GM18511 (cell line): ENCODE measurements around the gene PSMB4.
A peak's percentile ranks its signal among the peaks of the same experiment; 100 is the strongest.
"Not testable (repeated sequence)": the region's sequence is repeated elsewhere in the genome, so short reads cannot be mapped to it uniquely, and the experiment has no call there.

ENCODE experiments used
- ATAC-seq: cut with Tn5 transposase; IDR thresholded peaks from one replicate; pipeline ENCODE4 v1.9.1; 2021; ENCODE audit warnings: mild to moderate bottlenecking, moderate library complexity; ENCODE audit not compliant: unreplicated experiment

Gene PSMB4

DNA sequence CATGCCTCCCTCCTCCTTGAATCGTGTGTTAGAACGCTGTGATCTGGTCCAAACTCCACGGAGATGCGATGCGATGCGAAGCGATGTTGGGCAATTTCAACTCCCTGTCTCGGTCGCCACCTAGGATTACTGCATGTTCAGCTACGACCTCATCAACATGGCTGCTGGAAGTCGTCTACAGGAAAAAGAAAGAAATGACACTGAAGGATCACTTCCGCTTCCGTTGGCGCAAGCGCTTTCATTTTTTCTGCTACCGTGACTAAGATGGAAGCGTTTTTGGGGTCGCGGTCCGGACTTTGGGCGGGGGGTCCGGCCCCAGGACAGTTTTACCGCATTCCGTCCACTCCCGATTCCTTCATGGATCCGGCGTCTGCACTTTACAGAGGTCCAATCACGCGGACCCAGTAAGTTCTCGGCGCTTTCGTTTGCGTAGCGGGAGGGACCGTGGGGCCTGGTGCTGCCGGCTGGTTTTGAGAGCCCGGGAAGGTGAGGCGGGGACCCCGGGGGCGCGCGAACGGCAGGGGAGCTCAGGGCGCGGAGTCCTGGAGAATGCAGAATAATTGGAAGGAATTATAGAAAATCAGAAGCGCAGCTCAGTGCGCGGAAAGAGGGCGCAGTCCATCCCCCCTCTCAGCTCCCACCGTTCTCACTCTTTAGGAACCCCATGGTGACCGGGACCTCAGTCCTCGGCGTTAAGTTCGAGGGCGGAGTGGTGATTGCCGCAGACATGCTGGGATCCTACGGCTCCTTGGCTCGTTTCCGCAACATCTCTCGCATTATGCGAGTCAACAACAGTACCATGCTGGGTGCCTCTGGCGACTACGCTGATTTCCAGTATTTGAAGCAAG lies at the start of gene PSMB4:
Gene PSMB4, plus strand, starts transcription at position 250 of the 848 bp plus-strand sequence. Its CDS starts 15 bp downstream, at position 265.
- ATAC-seq, result peak; percentile 91

DNA sequence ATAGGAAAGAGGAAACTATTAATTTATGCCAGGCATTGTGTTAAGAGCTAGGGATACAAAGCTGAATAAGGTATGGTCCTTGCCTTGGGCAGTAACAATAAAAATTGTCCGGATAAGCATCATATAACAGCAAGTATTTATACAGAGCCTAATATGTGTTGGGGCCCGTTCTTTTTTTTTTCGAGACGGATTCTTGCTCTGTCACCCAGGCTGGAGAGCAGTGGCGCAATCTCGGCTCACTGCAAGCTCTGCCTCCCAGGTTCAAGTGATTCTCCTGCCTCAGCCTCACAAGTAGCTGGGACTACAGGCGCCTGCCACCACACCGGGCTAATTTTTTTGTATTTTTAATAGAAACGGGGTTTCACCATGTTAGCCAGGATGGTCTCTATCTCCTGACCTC lies 49.0 kb upstream of the PSMB4 start:
- not testable (repeated sequence) for ATAC-seq

DNA sequence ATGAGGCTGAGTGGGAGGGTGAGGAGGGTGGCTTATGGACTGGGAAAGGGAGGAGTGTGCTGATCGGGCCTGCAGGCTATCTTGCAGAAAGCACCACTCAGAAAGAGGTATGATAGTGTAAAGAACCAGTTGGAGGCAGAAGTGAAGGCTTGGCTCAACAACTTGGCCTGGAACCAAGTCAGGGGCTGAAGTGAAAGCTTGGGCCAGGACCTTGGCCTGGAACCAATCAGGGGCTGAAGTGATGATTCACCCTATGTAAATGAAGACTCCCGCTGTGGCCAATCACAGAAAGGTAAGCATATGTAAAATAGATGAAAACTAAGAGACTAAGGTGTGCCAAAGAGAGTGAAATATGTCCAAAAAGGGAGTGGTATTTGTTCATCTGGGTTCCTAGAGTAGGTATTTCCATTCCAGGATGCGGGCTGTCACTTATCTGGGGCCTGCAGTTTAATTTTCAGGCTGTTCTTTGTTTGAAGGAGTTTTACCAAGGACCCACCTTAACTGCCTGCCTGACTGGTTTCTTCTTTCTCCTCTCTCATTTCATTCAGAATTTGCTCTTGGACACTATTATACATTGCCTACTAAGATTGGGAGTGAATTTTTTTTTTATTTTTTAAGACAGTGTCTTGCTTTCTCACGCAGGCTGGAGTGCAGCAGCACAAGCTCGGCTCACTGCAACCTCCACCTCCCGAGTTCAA lies 47.2 kb upstream of the PSMB4 start:
- no peak for ATAC-seq

GRCh38 chr1:151356696-151357095 lies 42.7 kb upstream of the PSMB4 start:
- no peak for ATAC-seq

DNA sequence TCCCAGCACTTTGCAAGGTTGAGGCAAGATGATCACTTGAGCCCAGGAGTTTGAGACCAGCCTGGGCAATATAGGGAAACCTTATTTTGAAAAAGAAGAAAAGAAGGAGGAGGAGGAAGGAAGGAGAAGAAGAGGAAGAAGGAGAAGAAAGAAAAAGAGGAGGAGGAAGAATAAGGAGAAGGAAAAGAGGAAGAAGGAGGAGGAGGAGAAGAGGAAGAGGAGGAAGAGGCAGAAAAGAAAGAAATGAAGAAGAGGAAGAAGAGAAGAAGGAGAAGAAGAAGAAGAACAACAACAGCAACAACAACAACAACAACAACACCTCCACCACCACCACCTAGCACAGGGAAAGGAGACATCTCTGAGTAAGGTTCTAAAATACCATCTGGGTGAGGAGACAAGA lies 37.5 kb upstream of the PSMB4 start:
- no peak for ATAC-seq

DNA sequence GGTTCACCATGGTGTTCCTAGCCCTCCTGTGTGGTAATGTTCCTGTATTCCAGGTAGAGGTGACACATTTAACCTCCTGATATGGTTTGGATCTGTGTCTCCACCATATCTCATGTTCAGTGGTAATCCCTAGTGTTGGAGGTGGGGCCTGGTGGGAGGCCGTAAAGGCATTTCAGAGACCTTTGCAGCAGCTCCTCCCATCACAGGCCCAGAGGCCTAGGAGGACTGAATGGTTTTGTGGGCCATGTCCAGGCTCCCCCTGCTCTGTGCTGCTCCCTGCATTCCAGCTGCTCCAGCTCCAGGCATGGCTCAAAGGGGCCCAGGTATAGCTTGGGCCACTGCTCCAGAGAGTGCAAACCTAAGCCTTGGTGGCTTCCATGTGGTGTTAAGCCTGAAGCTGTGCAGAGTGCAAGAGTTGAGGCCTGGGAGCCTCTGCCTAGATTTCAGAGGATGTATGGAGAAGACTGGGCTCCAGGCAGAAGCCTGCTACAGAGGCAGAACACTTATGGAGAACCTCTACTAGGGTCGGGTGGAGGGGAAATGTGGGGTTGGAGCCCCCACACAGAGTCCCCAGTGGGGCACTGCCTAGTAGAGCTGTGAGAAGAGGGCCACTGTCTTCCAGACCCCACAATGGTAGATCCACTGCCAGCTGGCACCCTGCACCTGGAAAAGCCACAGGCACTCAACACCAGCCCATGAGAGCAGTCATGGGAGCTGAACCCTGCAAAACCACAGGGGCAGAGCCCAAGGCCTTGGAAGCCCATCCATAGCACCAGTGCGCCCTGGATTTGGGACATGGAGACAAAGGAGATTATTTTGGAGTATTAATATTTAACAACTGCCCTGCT lies 36.8 kb upstream of the PSMB4 start:
- ATAC-seq, result no peak

GRCh38 chr1:151364996-151365395 lies 34.4 kb upstream of the PSMB4 start:
- ATAC-seq, result no peak

- ATAC-seq, result no peak
Observed at GRCh38 chr1:151367658-151368392, 31.5 kb upstream of the PSMB4 start.

GRCh38 chr1:151368393-151369301 lies 30.7 kb upstream of the PSMB4 start:
- ATAC-seq, result no peak

DNA sequence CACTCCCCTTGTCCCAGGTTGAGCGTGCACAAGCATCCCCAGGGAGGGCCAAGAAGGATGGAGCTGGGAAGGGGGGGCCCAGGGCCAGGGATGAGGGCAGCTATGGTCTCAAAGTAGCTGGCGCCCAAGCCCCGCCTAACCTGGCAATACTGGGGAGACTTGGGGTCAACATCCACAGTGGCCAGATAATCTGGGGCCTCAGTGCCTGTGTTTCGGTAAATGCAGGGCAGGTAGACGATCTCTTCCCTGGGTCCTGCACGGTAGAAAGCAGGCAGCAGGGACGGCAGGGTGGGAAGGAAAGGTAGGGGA lies 30.1 kb upstream of the PSMB4 start:
- no peak for ATAC-seq

GRCh38 chr1:151369621-151370048 lies 29.7 kb upstream of the PSMB4 start:
- ATAC-seq, result no peak

DNA sequence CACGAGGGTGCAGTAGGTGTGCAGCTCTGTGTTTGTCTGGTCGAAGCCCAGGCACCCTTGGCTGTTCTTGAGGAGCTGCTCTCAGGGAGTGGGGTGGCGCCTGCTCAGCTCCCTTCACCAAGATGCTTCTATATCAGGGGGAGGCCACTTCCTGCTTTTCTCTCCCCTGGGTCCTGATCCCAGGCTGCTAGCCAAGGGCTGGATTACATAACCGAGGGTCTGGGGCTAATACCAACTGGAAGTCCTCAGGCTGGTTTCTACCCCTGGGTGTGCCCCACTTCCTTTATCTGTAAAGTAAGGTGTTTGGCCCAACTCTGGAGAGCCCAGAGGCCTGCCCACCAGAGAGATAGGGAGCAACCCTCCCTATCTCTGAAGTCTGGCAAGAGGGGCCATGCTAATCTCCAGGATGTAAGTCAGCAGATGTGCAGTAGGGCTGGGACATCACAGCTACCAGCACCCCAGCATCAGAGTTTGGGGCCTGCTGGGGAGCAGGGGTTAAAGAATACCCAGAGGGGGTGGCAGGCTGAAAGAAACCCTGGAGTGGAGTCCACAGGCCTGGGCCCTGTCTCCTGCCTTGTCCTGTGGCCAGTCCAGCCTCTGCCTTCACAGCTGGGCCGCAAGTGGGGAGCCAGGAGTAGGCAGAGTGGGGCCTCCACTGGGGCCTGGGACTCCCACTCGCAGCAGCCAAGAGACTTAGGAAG lies 29.0 kb upstream of the PSMB4 start:
- ATAC-seq, result no peak

DNA sequence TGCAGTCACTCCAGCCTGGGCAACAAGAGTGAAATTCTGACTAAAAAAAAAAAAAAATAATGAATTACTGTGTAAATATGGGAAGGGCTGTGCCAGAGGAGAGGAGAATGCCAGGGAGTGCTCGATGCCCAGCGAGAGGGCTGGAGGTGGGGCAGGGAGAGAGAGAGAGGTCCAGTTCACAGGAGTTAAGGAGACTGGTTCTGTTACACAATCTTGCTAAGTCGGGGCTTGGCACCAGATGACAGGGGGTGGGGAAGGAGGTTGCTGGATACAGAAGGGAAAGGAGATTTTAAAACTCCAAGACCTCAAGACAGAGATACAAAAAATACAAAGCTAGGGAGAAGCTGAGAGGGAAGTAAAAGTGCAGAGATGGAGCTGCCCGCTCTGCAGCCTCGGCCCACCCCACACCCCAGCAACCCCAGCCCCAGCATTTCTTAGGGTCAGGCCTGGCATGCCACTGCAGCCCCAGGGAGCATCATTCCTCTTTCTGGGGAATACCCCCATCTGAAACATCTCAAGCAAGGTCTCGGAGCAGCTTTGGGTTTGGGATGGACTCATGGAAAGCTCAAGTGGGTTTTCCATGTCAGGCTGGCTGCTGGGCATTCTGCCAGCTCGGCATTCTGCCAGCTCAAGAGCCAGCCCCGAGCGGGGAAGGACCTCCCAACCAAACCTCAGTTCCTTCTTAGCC lies 27.9 kb upstream of the PSMB4 start:
- no peak for ATAC-seq

DNA sequence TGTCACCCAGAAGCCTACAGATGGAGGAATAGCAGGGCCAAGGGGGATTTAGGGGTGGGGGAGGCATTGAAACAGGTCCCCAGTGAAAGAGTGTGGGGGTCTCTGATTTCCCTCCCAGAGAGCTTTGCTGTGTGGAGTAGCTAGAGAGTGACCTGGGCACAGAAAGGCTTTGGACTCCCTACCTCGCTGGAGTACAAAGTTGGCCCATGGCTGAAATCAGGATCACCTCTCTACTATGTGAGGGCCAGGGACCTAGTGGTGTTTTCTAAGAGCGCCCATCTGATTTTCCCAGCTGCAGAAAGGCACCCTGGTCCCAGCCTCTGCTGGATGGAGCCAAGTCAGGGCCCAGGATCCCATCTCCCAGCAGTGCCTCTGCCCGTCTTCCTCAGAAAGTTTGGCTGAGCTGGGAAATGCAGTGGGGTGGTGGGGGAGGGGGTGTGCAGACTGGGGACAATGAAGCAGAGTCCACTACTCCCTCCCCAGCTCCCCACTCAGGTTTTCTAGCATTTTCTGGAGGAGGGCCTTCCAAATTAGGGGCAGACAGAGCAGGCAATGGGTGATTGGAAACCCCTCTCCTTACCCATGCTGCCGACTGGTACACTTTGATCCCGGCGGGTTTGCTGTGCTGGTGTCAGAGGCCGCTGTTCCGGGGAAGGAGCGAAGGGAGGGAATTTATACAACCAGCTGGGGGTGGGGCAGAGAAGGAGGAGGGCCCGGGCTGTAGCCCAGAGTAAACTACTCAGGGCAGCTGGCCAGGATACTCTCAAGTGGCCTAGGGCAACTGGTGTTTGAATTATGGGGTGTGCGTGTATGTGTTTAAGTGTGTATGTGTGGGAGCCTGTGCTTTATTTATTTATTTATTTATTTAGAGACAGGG lies 27.1 kb upstream of the PSMB4 start, which contains the start of gene SELENBP1:
Gene SELENBP1, minus strand, starts transcription at position 648 of the 877 bp plus-strand sequence. Its CDS starts 64 bp downstream, at position 584.
- ATAC-seq, result no peak

DNA sequence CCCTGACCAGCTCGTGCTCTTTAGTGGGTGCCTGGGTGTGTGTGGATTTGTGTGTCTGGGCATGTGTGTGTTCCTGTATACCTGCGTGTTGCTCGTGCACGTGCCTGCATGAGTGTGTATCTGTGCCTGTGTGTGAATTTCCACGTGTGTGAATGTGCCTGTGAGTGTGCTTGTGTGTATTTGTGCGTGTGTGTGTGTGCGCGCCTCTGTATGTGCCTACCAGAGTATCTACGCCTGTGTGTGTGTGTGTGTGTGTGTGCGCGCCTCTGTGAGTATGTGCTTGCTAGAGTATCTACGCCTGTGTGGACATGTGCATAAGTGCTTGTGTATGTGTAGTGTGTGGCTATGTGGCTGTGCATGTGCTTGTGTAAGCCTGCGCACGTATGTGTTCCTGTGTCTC lies 26.2 kb upstream of the PSMB4 start:
- ATAC-seq, result no peak

DNA sequence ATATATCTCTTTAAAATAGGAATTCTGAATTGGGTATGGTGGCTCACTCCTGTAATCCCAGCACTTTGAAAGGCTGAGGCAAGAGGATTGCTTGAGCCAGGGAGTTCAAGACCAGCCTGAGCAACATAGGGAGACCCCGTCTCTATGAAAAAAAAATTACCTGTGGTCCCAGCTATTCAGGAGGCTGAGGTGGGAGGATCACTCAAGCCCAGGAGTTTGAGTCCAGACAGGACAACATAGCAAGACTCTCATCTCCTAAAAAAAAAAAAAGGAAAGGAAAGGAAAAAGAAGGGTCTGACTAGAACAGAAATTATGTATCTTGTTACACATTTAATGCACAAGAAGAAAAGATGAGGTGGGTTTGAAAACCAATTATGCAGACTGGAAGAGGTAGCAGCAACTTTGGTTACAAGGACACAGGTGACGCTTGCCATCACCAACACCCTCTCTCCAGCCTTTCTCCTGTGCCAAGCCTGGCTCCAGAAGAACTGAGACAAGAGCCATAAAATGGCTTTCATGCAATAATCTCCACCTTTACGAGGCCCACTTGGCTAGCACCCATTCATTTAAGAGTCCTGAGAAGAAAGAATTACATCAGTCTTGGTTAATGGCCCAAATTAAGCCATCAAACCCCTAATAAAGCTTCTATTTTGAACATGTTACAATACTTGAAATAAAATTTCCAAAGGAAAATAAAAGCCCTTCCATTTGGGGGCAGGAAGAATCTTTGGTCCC lies 22.1 kb upstream of the PSMB4 start:
- no peak for ATAC-seq

DNA sequence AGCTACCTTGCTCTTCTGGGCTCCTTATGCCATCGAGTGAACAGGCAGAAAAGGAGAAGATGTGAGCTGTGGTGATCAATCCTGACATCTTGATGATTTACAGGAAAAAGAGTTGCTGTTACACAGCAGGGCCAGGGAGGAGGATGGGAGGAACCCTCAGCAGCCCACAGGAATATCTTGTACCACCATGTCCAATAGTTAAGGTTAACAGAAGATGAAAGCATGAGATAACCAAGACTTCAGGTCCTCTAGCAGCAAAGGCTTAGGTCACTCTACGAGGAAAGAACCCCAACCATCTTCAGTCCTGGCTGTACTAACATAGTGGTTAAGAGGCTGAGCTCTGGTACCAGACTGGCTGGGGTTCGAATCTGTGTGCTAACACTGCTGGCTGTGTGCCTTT lies 14.8 kb upstream of the PSMB4 start:
- no peak for ATAC-seq
